Sigmoid colon (tissue), 7 donors: Measurements from ENCODE around the gene ITPR1. TPM values are rescaled to one million over a fixed set of nuclear protein-coding genes. Genes with fewer than 3 reads are reported as not detected.
"Not testable (repeated sequence)": the region's sequence is repeated elsewhere in the genome, so short reads cannot be mapped to it uniquely, and the experiment has no call there.

Experiments
- DNase-seq: peaks from one replicate; pipeline ENCODE4 v3.0.0-alpha.2; 2019
- H3K27ac ChIP-seq, 4 donors: fragments of 200-600 bp; sonication (generic); one replicate each; pipeline ENCODE4 v1.5.1; 2016 to 2019; ENCODE audit warnings: mild to moderate bottlenecking in 1 of 4
- H3K27me3 ChIP-seq, 3 donors: fragments of 200-600 bp; sonication (generic); one replicate each; pipeline ENCODE4 v1.5.1; 2019; ENCODE audit warnings: mild to moderate bottlenecking in 1 of 3
- H3K36me3 ChIP-seq, 4 donors: fragments of 200-600 bp; sonication (generic); one replicate each; pipeline ENCODE4 v1.5.1; 2016 to 2019
- H3K4me1 ChIP-seq, 4 donors: fragments of 200-600 bp; sonication (generic); one replicate each; pipeline ENCODE4 v1.5.1; 2017 to 2019
- H3K4me3 ChIP-seq, 4 donors: fragments of 200-600 bp; sonication (generic); one replicate each; pipeline ENCODE4 v1.5.1; 2017 to 2019; ENCODE audit warnings: mild to moderate bottlenecking in 2 of 4, moderate library complexity in 1 of 4
- H3K9me3 ChIP-seq, 4 donors: fragments of 200-600 bp in 3 of 4; sonication (generic) in 3 of 4; one replicate each; pipeline versions ENCODE4 v1.5.1 to v1.6.1; 2013 to 2019
- CTCF ChIP-seq, 4 experiments: fragments of 450-650 bp in 3 of 4; fragments of 200-600 bp in 1 of 4; IDR thresholded peaks; one replicate each; pipeline ENCODE4 v1.5.1; 2016 to 2019; ENCODE audit warnings: antibody characterized with exemption in 4 of 4, mild to moderate bottlenecking in 3 of 4, moderate library complexity in 2 of 4
- EP300 ChIP-seq, 4 donors: sonication (generic); formaldehyde crosslinking; IDR thresholded peaks; one replicate each; pipeline ENCODE4 v1.6.1; 2017; ENCODE audit warnings: antibody characterized with exemption in 4 of 4
- POLR2A ChIP-seq, 2 donors: fragments of 450-650 bp; IDR thresholded peaks; one replicate each; pipeline ENCODE4 v1.6.1; 2016; ENCODE audit warnings: antibody characterized with exemption in 2 of 2, mild to moderate bottlenecking in 2 of 2, moderate library complexity in 2 of 2
- POLR2AphosphoS5 ChIP-seq, 4 donors: sonication (generic); formaldehyde crosslinking; IDR thresholded peaks; one replicate each; pipeline ENCODE4 v1.6.1; 2017; ENCODE audit warnings: antibody characterized with exemption in 4 of 4
- WGBS, 2 donors: extraction: QIAGEN DNeasy Blood & Tissue Kit; methylation state at CpG; one replicate each; pipeline ENCODE4 v1.1.7; 2013; 5-methylcytosine and 5-hydroxymethylcytosine counted together
- intact Hi-C: fragments of 100-400 bp; cut with DNase I; formaldehyde crosslinking; loops from one replicate; pipeline ENCODE4 v1.15.1; 2023
- polyA plus RNA-seq, 3 donors: library from polyadenylated mRNA; stranded (reverse); fragments of 200-250 nt; gene quantifications; one replicate each; pipeline ENCODE4 v1.2.3, GENCODE V29; 2013
- total RNA-seq, 4 donors: library from RNA; depleted of rRNA; stranded (reverse); fragments of >200 nt; gene quantifications; one replicate each; pipeline ENCODE4 v1.1.0, GENCODE V29; 2016
- donor health status: healthy with polysubstance abuse.
- donor health status: Bipolar disorder and iron deficiency.
- donor health status: healthy.

ITPR1 gene
- total and polyA plus RNA-seq, 7 donors, result 1.4 to 206 (median 111) TPM

GRCh38 chr3:4758957-4759656, 266.0 kb downstream of the ITPR1 start:
- Histone ChIP-seq H3K4me3 (no peak overlapping the region), H3K27me3 (no peaks in the 10 kb centered on the region), H3K9me3 (no peaks in the 10 kb centered on the region), H3K27ac (no peak overlapping the region), H3K36me3 (peaks cover 0 to 11% (median 0%) of the 10 kb centered on the region in 4 donors), H3K4me1 (peaks cover 0 to 25% (median 13%) of the 10 kb centered on the region in 4 donors)
- intact Hi-C loops, result no loop called here
- DNase-seq, result no peak
- TF ChIP-seq POLR2A (IDR thresholded peaks at IDR 0.05) (no peak), CTCF (IDR thresholded peaks at IDR 0.05) (no peak), POLR2AphosphoS5 (IDR thresholded peaks at IDR 0.05) (no peak), EP300 (IDR thresholded peaks at IDR 0.05) (no peak)
- 73 to 80% methylated on average over 8 of the region's 8 CpGs for WGBS, 2 donors

- 58 to 64% methylated on average over 12 of the region's 12 CpGs for WGBS, 2 donors
- peaks cover 0 to 20% (median 12%) of the 10 kb centered on the region in 4 donors for H3K4me1 ChIP-seq
- no peak overlapping the region for H3K4me3 ChIP-seq
- intact Hi-C loops, result no loop called here
- no peak for DNase-seq
- H3K27me3 ChIP-seq, result no peaks in the 10 kb centered on the region
- H3K9me3 ChIP-seq, result no peaks in the 10 kb centered on the region
- TF ChIP-seq POLR2A (IDR thresholded peaks at IDR 0.05) (no peak), POLR2AphosphoS5 (IDR thresholded peaks at IDR 0.05) (no peak), EP300 (IDR thresholded peaks at IDR 0.05) (no peak), CTCF (IDR thresholded peaks at IDR 0.05) (no peak)
- H3K36me3 ChIP-seq, result peaks cover 0 to 8% (median 0%) of the 10 kb centered on the region in 4 donors
- no peak overlapping the region for H3K27ac ChIP-seq
These were observed 266.7 kb downstream of the ITPR1 start for GRCh38 chr3:4759689-4760312.

- Histone ChIP-seq H3K27me3 (no peaks in the 10 kb centered on the region), H3K36me3 (peaks cover 0 to 14% (median 4%) of the 10 kb centered on the region in 4 donors), H3K9me3 (peaks cover 0 to 4% (median 0%) of the 10 kb centered on the region in 4 donors), H3K4me1 (peaks cover 0 to 15% (median 11%) of the 10 kb centered on the region in 4 donors), H3K27ac (no peak overlapping the region), H3K4me3 (no peak overlapping the region)
- TF ChIP-seq EP300 (IDR thresholded peaks at IDR 0.05), result no peak
- TF ChIP-seq CTCF (IDR thresholded peaks at IDR 0.05), result no peak
- TF ChIP-seq POLR2A (IDR thresholded peaks at IDR 0.05), result no peak
- no peak for TF ChIP-seq POLR2AphosphoS5 (IDR thresholded peaks at IDR 0.05)
- no peak for DNase-seq
- WGBS, 2 donors, result 90 to 93% methylated on average over 5 of the region's 5 CpGs
- intact Hi-C loops, result no loop called here
These were observed 268.6 kb downstream of the ITPR1 start for GRCh38 chr3:4761759-4762158.

GRCh38 chr3:4762481-4763230, 269.5 kb downstream of the ITPR1 start:
- 41 to 84% methylated on average over 2 of the region's 2 CpGs for WGBS, 2 donors
- H3K27ac ChIP-seq, intact Hi-C loops, H3K27me3 ChIP-seq, H3K9me3 ChIP-seq, H3K4me3 ChIP-seq, DNase-seq: not testable (repeated sequence)
- Histone ChIP-seq H3K4me1 (peaks cover 0 to 10% (median 7%) of the 10 kb centered on the region in 4 donors), H3K36me3 (peaks cover 0 to 15% (median 4%) of the 10 kb centered on the region in 4 donors)
